Esophagus (tissue), 2 donors: Measurements from ENCODE around the gene SH3PXD2A. TPM values are rescaled to one million over a fixed set of nuclear protein-coding genes. Genes with fewer than 3 reads are reported as not detected.

Experiments used
- H3K27ac ChIP-seq, 2 donors: one replicate each; pipeline ENCODE4 v1.5.1; 2013; ENCODE audit warnings: low read depth in 2 of 2, mild to moderate bottlenecking in 2 of 2, inconsistent platforms in 1 of 2, low read length in 1 of 2, moderate library complexity in 1 of 2
- H3K27me3 ChIP-seq, 2 donors: one replicate each; pipeline ENCODE4 v1.6.1; 2013; ENCODE audit warnings: low read length in 2 of 2, control low read depth in 1 of 2, mild to moderate bottlenecking in 1 of 2; ENCODE audit not compliant: insufficient read depth in 2 of 2, control insufficient read depth in 1 of 2
- H3K36me3 ChIP-seq, 2 donors: one replicate each; pipeline ENCODE4 v1.6.1; 2013; ENCODE audit warnings: low read length in 1 of 2; ENCODE audit not compliant: control insufficient read depth in 2 of 2, insufficient read depth in 2 of 2
- H3K4me1 ChIP-seq, 2 donors: one replicate each; pipeline ENCODE4 v1.6.1; 2013; ENCODE audit warnings: low read length in 1 of 2; ENCODE audit not compliant: control insufficient read depth in 2 of 2, insufficient read depth in 2 of 2
- H3K4me3 ChIP-seq, 2 donors: one replicate each; pipeline ENCODE4 v1.5.1; 2013; ENCODE audit warnings: low read length in 2 of 2, mild to moderate bottlenecking in 2 of 2, low read depth in 1 of 2, moderate library complexity in 1 of 2
- H3K9me3 ChIP-seq, 2 donors: one replicate each; pipeline ENCODE4 v1.6.1; 2013; ENCODE audit warnings: mild to moderate bottlenecking in 2 of 2, low read depth in 1 of 2, low read length in 1 of 2, moderate library complexity in 1 of 2; ENCODE audit not compliant: control insufficient read depth in 2 of 2, insufficient read depth in 1 of 2
- WGBS, 2 donors: extraction: QIAGEN DNeasy Blood & Tissue Kit; methylation state at CpG; one replicate each; pipeline ENCODE4 v1.1.7; 2013; 5-methylcytosine and 5-hydroxymethylcytosine counted together
- polyA plus RNA-seq, 2 donors: library from polyadenylated mRNA; stranded (reverse); fragments of 200-250 nt; gene quantifications; one replicate each; pipeline ENCODE4 v1.2.3, GENCODE V29; 2013
- donor health status: healthy with polysubstance abuse.
- donor health status: Bipolar disorder and iron deficiency.

SH3PXD2A gene
- polyA plus RNA-seq, 2 donors, result 14.9 to 34.2 TPM

DNA sequence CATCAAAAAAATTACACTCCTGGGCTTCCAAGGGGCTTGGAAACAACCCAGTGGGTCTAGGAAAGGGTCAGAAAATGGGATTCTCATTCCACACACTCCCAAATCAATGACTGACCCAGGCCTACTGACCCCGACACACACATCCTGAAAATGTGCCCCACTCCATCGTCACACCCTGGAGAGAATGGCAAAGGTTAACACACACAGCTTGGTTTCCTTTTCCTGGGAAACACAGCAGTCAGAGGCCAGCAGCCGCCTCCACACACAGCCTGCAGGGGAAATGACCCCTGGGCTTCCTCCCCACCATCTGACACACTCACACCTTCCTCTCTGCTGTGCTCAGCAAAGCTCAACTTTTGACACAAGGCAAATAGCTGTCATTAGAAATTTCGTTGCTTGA, 42.9 kb downstream of the SH3PXD2A start:
- no peak overlapping the region for H3K27ac ChIP-seq
- peaks cover 0 to 8% of the 10 kb centered on the region in 2 donors for H3K36me3 ChIP-seq
- H3K9me3 ChIP-seq, result no peaks in the 10 kb centered on the region
- no peaks in the 10 kb centered on the region for H3K27me3 ChIP-seq
- peaks cover 0 to 3% of the 10 kb centered on the region in 2 donors for H3K4me1 ChIP-seq
- no peak overlapping the region for H3K4me3 ChIP-seq
- 57 to 60% methylated on average over 4 of the region's 4 CpGs for WGBS, 2 donors

DNA sequence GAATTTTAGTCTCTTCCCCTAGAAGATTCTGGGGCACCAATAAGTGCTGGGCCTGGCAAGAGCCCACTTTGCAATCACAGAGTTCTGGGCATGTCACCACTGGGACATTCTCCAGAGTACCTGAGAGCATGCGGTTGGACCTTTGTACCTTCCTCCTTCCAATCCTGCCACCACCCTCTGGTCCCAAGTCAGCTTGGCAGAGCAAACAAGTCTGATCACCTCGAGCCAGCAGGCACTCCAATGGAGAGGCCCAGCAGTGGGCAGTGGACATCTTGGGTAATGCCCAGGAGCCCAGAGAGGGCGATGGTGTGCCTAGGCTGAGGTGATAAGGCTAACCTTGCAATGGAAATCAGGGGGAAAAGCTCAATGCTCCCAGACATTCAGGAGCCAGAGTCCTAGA, 43.4 kb downstream of the SH3PXD2A start:
- peaks cover 0 to 3% of the 10 kb centered on the region in 2 donors for H3K4me1 ChIP-seq
- no peak overlapping the region for H3K4me3 ChIP-seq
- no peaks in the 10 kb centered on the region for H3K9me3 ChIP-seq
- H3K36me3 ChIP-seq, result peaks cover 0 to 9% of the 10 kb centered on the region in 2 donors
- WGBS, 2 donors, result 48 to 64% methylated on average over 3 of the region's 3 CpGs
- no peak overlapping the region for H3K27ac ChIP-seq
- no peaks in the 10 kb centered on the region for H3K27me3 ChIP-seq

DNA sequence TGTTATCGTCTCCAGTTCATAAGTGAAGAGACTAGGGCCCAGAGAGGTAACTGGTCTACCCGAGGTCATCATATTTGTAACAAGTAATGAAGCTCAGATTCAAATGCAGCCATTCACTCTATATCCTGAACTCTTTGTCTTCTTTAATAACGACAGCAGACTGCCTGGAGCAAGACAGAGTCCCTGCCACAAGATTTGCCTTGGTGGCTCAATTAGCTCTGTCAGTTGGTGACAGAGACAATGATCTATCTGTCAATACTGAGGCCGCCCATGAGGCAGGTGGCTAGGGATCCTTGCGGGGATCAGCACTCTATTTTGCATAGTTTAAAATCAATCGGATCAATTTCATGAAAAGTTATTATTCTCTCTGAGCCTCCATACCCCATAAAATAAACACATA, 43.9 kb downstream of the SH3PXD2A start:
- WGBS, 2 donors, result 76 to 82% methylated on average over 6 of the region's 6 CpGs
- Histone ChIP-seq H3K4me3 (no peak overlapping the region), H3K9me3 (no peaks in the 10 kb centered on the region), H3K4me1 (peaks cover 0 to 3% of the 10 kb centered on the region in 2 donors), H3K36me3 (peaks cover 0 to 9% of the 10 kb centered on the region in 2 donors), H3K27me3 (no peaks in the 10 kb centered on the region), H3K27ac (no peak overlapping the region)

DNA sequence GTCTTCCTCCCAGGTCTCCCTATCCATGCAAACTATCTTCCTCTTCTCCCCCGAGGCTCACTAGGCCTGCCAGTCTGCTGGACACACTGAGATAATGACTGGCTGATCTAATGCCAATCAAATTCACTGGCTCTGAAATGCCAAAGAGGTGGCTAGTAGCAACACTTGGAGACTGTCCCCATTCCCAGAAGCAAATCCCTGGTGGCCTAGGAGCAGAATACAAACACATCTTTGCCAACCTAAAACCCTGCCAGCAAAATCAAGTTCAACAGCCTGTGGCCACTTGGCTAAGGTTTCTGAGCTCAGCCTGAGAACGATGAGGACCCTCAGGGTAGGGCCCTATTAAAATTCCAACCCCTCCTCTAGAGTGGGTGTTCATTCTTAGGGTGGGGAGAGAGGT, 46.6 kb downstream of the SH3PXD2A start:
- Histone ChIP-seq H3K36me3 (peaks cover 0 to 9% of the 10 kb centered on the region in 2 donors), H3K4me1 (peaks cover 0 to 3% of the 10 kb centered on the region in 2 donors), H3K4me3 (no peak overlapping the region), H3K27ac (no peak overlapping the region), H3K9me3 (no peaks in the 10 kb centered on the region), H3K27me3 (no peaks in the 10 kb centered on the region)
- WGBS, 2 donors, result 53 to 77% methylated on average over 2 of the region's 2 CpGs

DNA sequence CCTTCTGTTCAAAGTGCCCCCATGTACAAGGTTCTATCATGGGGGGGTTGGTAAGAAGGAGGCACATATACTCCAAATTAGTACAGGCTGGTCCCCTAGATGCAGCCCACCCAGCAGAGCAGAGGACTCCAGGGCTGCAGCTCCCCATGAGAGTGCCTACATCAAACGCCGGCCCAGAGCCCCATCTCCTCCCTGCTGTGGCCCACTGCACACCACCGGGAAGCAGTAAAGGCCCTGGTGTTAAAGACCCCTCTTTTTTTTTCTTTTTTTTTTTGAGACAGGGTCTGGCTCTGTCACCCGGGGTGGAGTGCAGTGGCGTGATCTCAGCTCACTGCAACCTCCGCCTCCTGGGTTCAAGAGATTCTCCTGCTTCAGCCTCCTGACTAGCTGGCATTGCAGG, 47.4 kb downstream of the SH3PXD2A start:
- H3K9me3 ChIP-seq, result no peaks in the 10 kb centered on the region
- H3K4me3 ChIP-seq, result no peak overlapping the region
- no peaks in the 10 kb centered on the region for H3K27me3 ChIP-seq
- H3K4me1 ChIP-seq, result peaks cover 0 to 3% of the 10 kb centered on the region in 2 donors
- peaks cover 0 to 9% of the 10 kb centered on the region in 2 donors for H3K36me3 ChIP-seq
- no peak overlapping the region for H3K27ac ChIP-seq
- 92 to 94% methylated on average over 6 of the region's 6 CpGs for WGBS, 2 donors

DNA sequence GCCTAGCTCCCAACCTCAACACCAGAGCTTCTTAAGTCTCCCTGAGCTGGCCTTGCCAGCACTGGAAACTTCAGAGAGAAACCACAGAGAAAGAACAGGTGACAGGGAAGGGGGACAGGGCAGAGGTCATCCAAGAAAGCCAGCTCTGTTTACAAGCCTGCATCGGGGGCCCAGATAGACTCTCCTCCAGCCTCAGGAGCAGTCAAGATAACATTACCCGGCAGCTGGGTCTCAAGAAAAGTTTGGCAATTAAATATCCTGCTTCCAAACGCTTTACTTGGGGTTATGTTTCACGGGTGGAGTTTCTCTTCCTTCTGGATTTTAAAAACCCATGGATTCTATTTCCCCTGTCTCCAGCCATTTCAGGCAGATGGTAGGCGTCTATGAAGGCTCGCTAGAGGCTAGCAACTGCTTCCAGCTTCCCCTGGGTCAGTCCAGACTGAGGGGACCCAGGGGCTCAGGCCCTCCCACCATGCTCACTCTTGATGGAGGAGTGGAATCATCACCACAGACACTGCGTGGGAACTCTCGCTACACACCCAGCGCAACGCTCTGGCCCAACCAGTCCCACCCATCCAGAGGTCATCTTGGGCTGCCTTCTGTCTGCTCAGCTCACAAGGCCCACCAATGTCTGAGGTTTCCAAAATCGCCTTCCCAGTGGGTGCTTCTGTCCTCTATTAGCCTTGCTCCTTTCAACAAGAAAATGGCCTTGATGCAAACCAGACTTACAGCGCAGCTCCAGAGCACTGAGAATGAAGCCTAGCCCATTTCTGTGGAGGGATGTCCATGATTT, 48.8 kb downstream of the SH3PXD2A start:
- Histone ChIP-seq H3K36me3 (peaks cover 0 to 9% of the 10 kb centered on the region in 2 donors), H3K9me3 (no peaks in the 10 kb centered on the region), H3K27me3 (no peaks in the 10 kb centered on the region), H3K4me1 (peaks cover 0 to 3% of the 10 kb centered on the region in 2 donors), H3K27ac (no peak overlapping the region), H3K4me3 (no peak overlapping the region)
- whole genome bisulfite sequencing, 2 donors, result 79 to 86% methylated on average over 12 of the region's 12 CpGs

DNA sequence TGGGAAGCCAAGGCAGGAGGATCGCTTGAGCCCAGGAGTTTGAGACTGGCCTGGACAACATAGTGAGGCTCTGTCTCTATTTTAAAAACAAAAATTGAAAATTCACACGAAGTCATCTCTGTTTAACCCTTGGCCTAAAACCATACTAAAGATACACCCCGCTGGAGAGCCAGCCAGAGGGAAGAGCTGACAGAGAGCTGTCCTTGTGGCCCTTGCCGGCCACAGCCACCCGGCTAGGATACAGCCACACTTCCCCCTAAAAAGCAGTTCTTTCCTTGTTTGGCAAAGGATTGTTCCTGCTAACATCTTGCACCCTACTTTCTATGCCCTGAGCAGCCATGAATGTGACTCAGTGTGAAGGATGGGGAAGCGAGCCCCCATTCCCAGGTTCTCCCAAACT, 49.6 kb downstream of the SH3PXD2A start:
- no peaks in the 10 kb centered on the region for H3K9me3 ChIP-seq
- no peak overlapping the region for H3K4me3 ChIP-seq
- no peak overlapping the region for H3K27ac ChIP-seq
- 89% methylated on average over 6 of the region's 6 CpGs for WGBS, 2 donors
- peaks cover 0 to 7% of the 10 kb centered on the region in 2 donors for H3K36me3 ChIP-seq
- H3K4me1 ChIP-seq, result peaks cover 0 to 9% of the 10 kb centered on the region in 2 donors
- no peaks in the 10 kb centered on the region for H3K27me3 ChIP-seq

DNA sequence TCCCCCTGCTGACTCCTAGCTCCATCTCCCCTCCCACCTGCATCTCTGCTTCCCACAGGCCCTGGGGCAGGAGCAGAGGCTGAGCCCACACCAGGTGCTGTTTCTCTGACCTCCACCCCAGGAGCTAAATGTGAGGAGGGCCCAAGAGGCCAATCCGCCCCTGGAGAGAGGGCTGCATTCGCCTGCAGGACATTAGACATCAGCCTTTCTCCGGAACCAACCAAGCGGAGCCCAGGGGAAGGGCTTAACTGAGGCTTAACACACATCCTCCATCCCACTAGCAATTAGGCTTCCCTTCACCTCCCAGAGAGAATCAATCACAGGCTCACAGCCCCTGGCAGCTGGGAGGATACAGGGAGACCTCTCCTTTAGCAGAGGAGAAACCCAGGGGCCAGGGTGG, 50.5 kb downstream of the SH3PXD2A start:
- H3K36me3 ChIP-seq, result peaks cover 0 to 6% of the 10 kb centered on the region in 2 donors
- no peaks in the 10 kb centered on the region for H3K9me3 ChIP-seq
- H3K4me3 ChIP-seq, result no peak overlapping the region
- no peaks in the 10 kb centered on the region for H3K27me3 ChIP-seq
- WGBS, 2 donors, result 92 to 94% methylated on average over 4 of the region's 4 CpGs
- H3K4me1 ChIP-seq, result peaks cover 2 to 13% of the 10 kb centered on the region in 2 donors
- peak overlapping the region in 1 of 2 donors; percentile 8 for H3K27ac ChIP-seq

DNA sequence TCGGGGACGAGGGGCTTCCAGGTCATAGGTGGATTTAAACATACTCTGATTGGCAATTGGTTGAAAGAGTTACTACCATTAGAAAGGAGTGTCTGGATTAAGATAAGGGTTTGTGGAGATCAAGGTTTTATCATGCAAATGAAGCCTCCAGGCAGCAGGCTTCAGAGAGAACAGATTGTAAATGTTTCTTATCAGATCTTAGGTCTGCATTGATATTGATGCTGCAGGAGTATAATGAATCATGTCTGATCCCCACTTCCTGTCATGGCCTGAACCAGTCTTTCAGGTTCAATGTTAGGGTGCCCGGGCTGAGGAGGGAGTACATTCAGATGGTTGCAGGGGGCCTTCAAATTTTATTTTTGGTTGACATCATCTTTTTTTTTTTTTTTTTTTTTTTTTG, 51.4 kb downstream of the SH3PXD2A start:
- Histone ChIP-seq H3K4me1 (peaks cover 2 to 13% of the 10 kb centered on the region in 2 donors), H3K27me3 (no peaks in the 10 kb centered on the region), H3K4me3 (no peak overlapping the region), H3K27ac (no peak overlapping the region), H3K36me3 (peaks cover 0 to 11% of the 10 kb centered on the region in 2 donors), H3K9me3 (no peaks in the 10 kb centered on the region)
- WGBS, 2 donors, result 33 to 37% methylated on average over 3 of the region's 3 CpGs
